Measurements from ENCODE around the gene IL15.

IL15 gene

GRCh38 chr4:141645611-141646340 lies 9.4 kb downstream of the IL15 start:
- H3F3A ChIP-seq (ENCODE audit: control insufficient read depth, insufficient read depth) = no peaks in the 10 kb centered on the region
- TF ChIP-seq EZH2phosphoT487 (IDR thresholded peaks at IDR 0.05; ENCODE audit: borderline replicate concordance, low read length) = no peak
- TF ChIP-seq CTCF (IDR thresholded peaks at IDR 0.05; ENCODE audit: low read depth, low read length, poor library complexity, severe bottlenecking) = no peak

GRCh38 chr4:141646969-141647368 lies 10.6 kb downstream of the IL15 start:
- Histone ChIP-seq H3K27ac (ENCODE audit: low read depth, low read length) (no peak overlapping the region), H3K4me3 (ENCODE audit: low read length) (no peak overlapping the region), H3K27me3 (ENCODE audit: control insufficient read depth, low read length) (no peaks in the 10 kb centered on the region), H3F3A (ENCODE audit: control insufficient read depth, insufficient read depth) (no peaks in the 10 kb centered on the region), H3K79me2 (ENCODE audit: control insufficient read depth, low read length) (no peaks in the 10 kb centered on the region), H3K9me3 (ENCODE audit: control insufficient read depth, insufficient read depth, low read length) (no peaks in the 10 kb centered on the region), H3K36me3 (ENCODE audit: control insufficient read depth, low read length) (no peaks in the 10 kb centered on the region), H3K4me2 (ENCODE audit: low read length) (no peak overlapping the region), H3K9me2 (replicated peaks; ENCODE audit: control insufficient read depth, low read length) (no peaks in the 10 kb centered on the region), H3K4me1 (ENCODE audit: control insufficient read depth, low read length) (no peaks in the 10 kb centered on the region), H4K20me1 (ENCODE audit: control insufficient read depth, insufficient read depth, low read depth, low read length) (no peaks in the 10 kb centered on the region)
- TF ChIP-seq EZH2phosphoT487 (IDR thresholded peaks at IDR 0.05; ENCODE audit: borderline replicate concordance, low read length) (no peak), CTCF (IDR thresholded peaks at IDR 0.05; ENCODE audit: low read depth, low read length, poor library complexity, severe bottlenecking) (no peak)

More at GRCh38 chr4:141645611-141646340, 9.4 kb downstream of the IL15 start:
- Histone ChIP-seq H3K4me2 (ENCODE audit: low read length) (no peak overlapping the region), H4K20me1 (ENCODE audit: control insufficient read depth, insufficient read depth, low read depth, low read length) (no peaks in the 10 kb centered on the region), H3K4me1 (ENCODE audit: control insufficient read depth, low read length) (no peaks in the 10 kb centered on the region), H3K27me3 (ENCODE audit: control insufficient read depth, low read length) (no peaks in the 10 kb centered on the region), H3K36me3 (ENCODE audit: control insufficient read depth, low read length) (no peaks in the 10 kb centered on the region), H3K4me3 (ENCODE audit: low read length) (no peak overlapping the region), H3K9me2 (replicated peaks; ENCODE audit: control insufficient read depth, low read length) (no peaks in the 10 kb centered on the region), H3K79me2 (ENCODE audit: control insufficient read depth, low read length) (no peaks in the 10 kb centered on the region), H3K27ac (ENCODE audit: low read depth, low read length) (no peak overlapping the region), H3K9me3 (ENCODE audit: control insufficient read depth, insufficient read depth, low read length) (no peaks in the 10 kb centered on the region)

- no peak overlapping the region for H3K4me3 ChIP-seq (ENCODE audit: low read length)
- no peaks in the 10 kb centered on the region for H3K36me3 ChIP-seq (ENCODE audit: control insufficient read depth, low read length)
- H4K20me1 ChIP-seq (ENCODE audit: control insufficient read depth, insufficient read depth, low read depth, low read length) = no peaks in the 10 kb centered on the region
- no peaks in the 10 kb centered on the region for H3K4me1 ChIP-seq (ENCODE audit: control insufficient read depth, low read length)
- no peaks in the 10 kb centered on the region for H3K9me2 ChIP-seq (replicated peaks; ENCODE audit: control insufficient read depth, low read length)
- TF ChIP-seq CTCF (IDR thresholded peaks at IDR 0.05; ENCODE audit: low read depth, low read length, poor library complexity, severe bottlenecking) (no peak), EZH2phosphoT487 (IDR thresholded peaks at IDR 0.05; ENCODE audit: borderline replicate concordance, low read length) (no peak)
- H3K9me3 ChIP-seq (ENCODE audit: control insufficient read depth, insufficient read depth, low read length) = no peaks in the 10 kb centered on the region
- H3K27ac ChIP-seq (ENCODE audit: low read depth, low read length) = no peak overlapping the region
- H3F3A ChIP-seq (ENCODE audit: control insufficient read depth, insufficient read depth) = no peaks in the 10 kb centered on the region
- no peaks in the 10 kb centered on the region for H3K27me3 ChIP-seq (ENCODE audit: control insufficient read depth, low read length)
- H3K79me2 ChIP-seq (ENCODE audit: control insufficient read depth, low read length) = no peaks in the 10 kb centered on the region
- H3K4me2 ChIP-seq (ENCODE audit: low read length) = no peak overlapping the region
Measured at GRCh38 chr4:141647966-141648365, 11.6 kb downstream of the IL15 start.

Measured in DOHH2 (cell line).